Adrenal gland (tissue), 12 donors: ENCODE data around the gene CARS1. TPM values are rescaled to one million over a fixed set of nuclear protein-coding genes. Genes with fewer than 3 reads are reported as not detected.

ENCODE experiments used
- DNase-seq, 7 donors: peaks; one replicate each; pipeline ENCODE4 v3.0.0-alpha.2; 2019 to 2020
- H3K27ac ChIP-seq, 5 donors: fragments of 200-600 bp; sonication (generic) in 4 of 5; 1 replicate in 3 of 5; 2 replicates in 2 of 5; pipeline versions ENCODE4 v1.5.1 to v1.8.0; 2016 to 2020; ENCODE audit warnings: mild to moderate bottlenecking in 1 of 5
- H3K27me3 ChIP-seq: fragments of 200-600 bp; 2 replicates; pipeline ENCODE4 v1.8.0; 2021
- H3K36me3 ChIP-seq, 2 donors: fragments of 200-600 bp; replicated peaks in 1 of 2; 1 replicate in 1 of 2; 2 replicates in 1 of 2; pipeline versions ENCODE4 v1.5.1 to v1.8.0; 2018 to 2022
- H3K4me1 ChIP-seq, 2 donors: fragments of 200-600 bp; replicated peaks in 1 of 2; 1 replicate in 1 of 2; 2 replicates in 1 of 2; pipeline versions ENCODE4 v1.5.1 to v1.8.0; 2018 to 2021
- H3K4me3 ChIP-seq, 4 donors: fragments of 200-600 bp; sonication (generic) in 3 of 4; one replicate each; pipeline ENCODE4 v1.5.1; 2016 to 2018
- H3K9me3 ChIP-seq, 3 donors: fragments of 200-600 bp; sonication (generic) in 1 of 3; replicated peaks in 1 of 3; 1 replicate in 2 of 3; 2 replicates in 1 of 3; pipeline versions ENCODE4 v1.5.1 to v1.8.0; 2016 to 2021
- POLR2A ChIP-seq, 2 donors: fragments of 450-650 bp; IDR thresholded peaks; one replicate each; pipeline ENCODE4 v1.6.1; 2017; ENCODE audit warnings: antibody characterized with exemption in 2 of 2, mild to moderate bottlenecking in 2 of 2, moderate library complexity in 1 of 2
- WGBS, 4 donors: extraction: QIAGEN DNeasy Blood & Tissue Kit in 2 of 4; methylation state at CpG; one replicate each; pipeline versions ENCODE4 v1.1.5 to v1.1.7; 2013 to 2017; 5-methylcytosine and 5-hydroxymethylcytosine counted together
- intact Hi-C, 2 donors: fragments of 100-400 bp; cut with DNase I; formaldehyde crosslinking; loops; one replicate each; pipeline versions ENCODE4 v1.14.1 to v1.15.0; 2022 to 2023
- polyA plus RNA-seq, 3 donors: library from polyadenylated mRNA; stranded (reverse); fragments of 200-250 nt in 2 of 3; fragments of 350-450 nt in 1 of 3; fragmentation: Illumina TruSeq in 1 of 3; extraction: RNeasy Lipid Tissue Mini Kit (QIAGEN cat#74804) in 1 of 3; gene quantifications; one replicate each; pipeline ENCODE4 v1.2.3, GENCODE V29; 2013 to 2014
- small RNA-seq, 2 donors: library from RNA; depleted of rRNA; stranded (forward); fragments of <200 nt; gene quantifications; one replicate each; pipeline ENCODE3, GENCODE V24; 2016
- total RNA-seq, 9 donors: library from RNA; depleted of rRNA in 4 of 9; stranded (reverse); fragments of >200 nt in 4 of 9; fragments of 120-200 nt in 1 of 9; fragmentation: NEBNext Ultra II Directional in 1 of 9; extraction: Animal tissue kit (Norgen Biotek cat#: 25700) in 1 of 9; gene quantifications; one replicate each; pipeline versions ENCODE4 v1.1.0 to v1.2.4, GENCODE V29; 2013 to 2023
- TF ChIP-seq, protein P1 (sequence below), 6 experiments: fragments of 450-650 bp in 4 of 6; fragments of 200-600 bp in 2 of 6; sonication (generic) in 1 of 6; IDR thresholded peaks; 1 replicate in 5 of 6; 2 replicates in 1 of 6; pipeline versions ENCODE4 v1.5.1 to v1.8.0; 2016 to 2021; ENCODE audit warnings: antibody characterized with exemption in 6 of 6, mild to moderate bottlenecking in 2 of 6, moderate library complexity in 1 of 6
- donor health status: healthy with polysubstance abuse.
- donor health status: Bipolar disorder and iron deficiency.
- donor health status: DM: yes; HTN: yes; CAD: no.
- donor health status: DM: no; HTN: no; CAD: no.
- donor health status: DM: no; HTN: no; CAD: no.
- donor health status: DM: yes; HTN: yes; CAD: no.

The CARS1 gene
- total and polyA plus RNA-seq, 12 donors: 17.2 to 46.7 (median 31.5) TPM

DNA sequence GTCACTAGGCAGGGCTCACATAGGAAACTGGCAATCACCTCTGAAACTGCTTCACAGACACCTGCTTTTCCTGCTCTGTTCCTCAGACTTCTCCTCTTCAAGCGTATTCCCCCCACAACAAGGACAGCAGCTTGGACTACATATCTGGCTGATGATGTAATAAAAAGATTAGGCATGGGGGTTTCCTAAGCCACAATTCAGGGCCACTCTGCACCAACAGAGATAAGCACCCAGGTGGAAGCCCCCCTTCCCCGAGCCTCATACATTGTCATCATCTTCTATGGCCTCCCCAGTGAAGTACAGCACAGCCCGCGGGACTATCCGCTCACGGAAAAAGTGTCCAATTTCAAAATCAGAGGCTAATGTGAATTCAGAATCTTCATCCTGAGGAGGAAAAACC is 103.0 kb downstream of the CARS1 start:
- no peaks in the 10 kb centered on the region for H3K27me3 ChIP-seq
- intact Hi-C loops: no loop called here
- H3K4me1 ChIP-seq: no peaks in the 10 kb centered on the region
- no peaks in the 10 kb centered on the region for H3K9me3 ChIP-seq
- TF ChIP-seq, protein P1, sequence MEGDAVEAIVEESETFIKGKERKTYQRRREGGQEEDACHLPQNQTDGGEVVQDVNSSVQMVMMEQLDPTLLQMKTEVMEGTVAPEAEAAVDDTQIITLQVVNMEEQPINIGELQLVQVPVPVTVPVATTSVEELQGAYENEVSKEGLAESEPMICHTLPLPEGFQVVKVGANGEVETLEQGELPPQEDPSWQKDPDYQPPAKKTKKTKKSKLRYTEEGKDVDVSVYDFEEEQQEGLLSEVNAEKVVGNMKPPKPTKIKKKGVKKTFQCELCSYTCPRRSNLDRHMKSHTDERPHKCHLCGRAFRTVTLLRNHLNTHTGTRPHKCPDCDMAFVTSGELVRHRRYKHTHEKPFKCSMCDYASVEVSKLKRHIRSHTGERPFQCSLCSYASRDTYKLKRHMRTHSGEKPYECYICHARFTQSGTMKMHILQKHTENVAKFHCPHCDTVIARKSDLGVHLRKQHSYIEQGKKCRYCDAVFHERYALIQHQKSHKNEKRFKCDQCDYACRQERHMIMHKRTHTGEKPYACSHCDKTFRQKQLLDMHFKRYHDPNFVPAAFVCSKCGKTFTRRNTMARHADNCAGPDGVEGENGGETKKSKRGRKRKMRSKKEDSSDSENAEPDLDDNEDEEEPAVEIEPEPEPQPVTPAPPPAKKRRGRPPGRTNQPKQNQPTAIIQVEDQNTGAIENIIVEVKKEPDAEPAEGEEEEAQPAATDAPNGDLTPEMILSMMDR (IDR thresholded peaks at IDR 0.05): no peak
- no peak for TF ChIP-seq POLR2A (IDR thresholded peaks at IDR 0.05)
- H3K27ac ChIP-seq: no peak overlapping the region
- no peak for DNase-seq
- H3K4me3 ChIP-seq: no peak overlapping the region
- H3K36me3 ChIP-seq: peaks cover 0 to 94% of the 10 kb centered on the region in 2 donors
- 87 to 94% (median 90%) methylated on average over 6 of the region's 6 CpGs for WGBS, 4 donors

DNA sequence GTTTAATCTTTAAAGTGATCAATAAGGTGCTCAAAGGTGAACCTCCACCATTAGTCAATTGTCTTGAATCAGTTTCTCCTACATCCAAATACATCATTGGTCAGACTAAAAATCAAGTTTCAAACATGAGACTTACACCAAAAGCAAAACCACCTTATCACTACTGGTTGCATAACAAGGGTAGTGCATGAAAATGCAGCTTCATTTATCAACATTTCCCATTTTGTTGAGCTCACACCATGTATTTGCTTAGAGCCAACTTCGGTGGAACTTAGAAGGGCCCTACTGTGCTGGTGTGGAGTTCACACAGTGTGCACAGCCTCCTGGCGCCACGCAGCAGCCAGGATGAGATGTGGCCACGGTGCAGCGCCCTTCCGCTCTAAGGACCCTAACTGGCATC is 104.9 kb downstream of the CARS1 start:
- intact Hi-C loops: no loop called here
- H3K9me3 ChIP-seq: no peaks in the 10 kb centered on the region
- 72 to 81% (median 73%) methylated on average over 6 of the region's 6 CpGs for WGBS, 4 donors
- H3K4me3 ChIP-seq: no peak overlapping the region
- no peak for TF ChIP-seq POLR2A (IDR thresholded peaks at IDR 0.05)
- TF ChIP-seq, protein P1 (IDR thresholded peaks at IDR 0.05): no peak
- no peak for DNase-seq
- H3K27me3 ChIP-seq: no peaks in the 10 kb centered on the region
- H3K36me3 ChIP-seq: peaks cover 0 to 91% of the 10 kb centered on the region in 2 donors
- H3K27ac ChIP-seq: no peak overlapping the region
- no peaks in the 10 kb centered on the region for H3K4me1 ChIP-seq

DNA sequence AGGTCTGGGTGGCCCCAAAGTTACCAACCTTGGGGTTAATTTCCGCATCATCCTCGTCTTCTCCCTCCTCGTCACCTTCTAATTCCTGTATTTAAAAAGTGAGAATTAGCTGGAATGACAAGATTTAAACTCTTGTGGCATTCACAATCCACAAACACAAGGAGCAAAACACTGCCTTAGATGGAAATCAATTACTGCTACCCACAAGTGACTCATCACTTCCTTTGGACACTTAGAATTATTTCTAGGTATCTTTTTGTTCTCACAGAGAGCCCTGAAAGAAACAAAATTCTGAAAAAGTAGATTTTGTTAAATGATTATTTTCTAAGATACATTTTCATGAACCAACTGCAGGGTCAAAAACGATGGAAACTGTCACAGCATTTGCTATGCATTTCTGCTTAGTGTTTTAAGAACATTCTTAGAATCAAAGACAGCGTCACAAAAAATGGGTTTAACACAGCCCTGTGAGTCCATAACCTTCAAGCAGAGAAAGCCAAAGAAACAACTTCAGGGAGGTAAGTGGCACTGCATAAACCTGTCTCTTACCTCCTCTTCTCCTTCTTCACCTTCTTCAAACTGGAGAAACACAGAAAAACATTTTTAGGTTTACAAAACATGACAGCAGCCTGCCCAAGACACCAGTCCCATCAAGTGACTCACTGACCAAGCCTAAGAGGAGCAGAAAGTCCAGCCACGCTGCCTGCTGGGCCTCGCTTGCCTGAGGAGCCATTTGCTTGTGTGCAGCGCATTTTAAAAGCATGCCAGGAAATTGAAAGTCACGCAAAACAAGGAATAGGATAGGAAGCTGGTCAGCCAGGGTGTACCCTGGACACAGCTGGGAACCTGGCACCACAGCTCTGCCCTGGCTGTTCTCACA is 105.8 kb downstream of the CARS1 start:
- Histone ChIP-seq H3K36me3 (peaks cover 0 to 85% of the 10 kb centered on the region in 2 donors), H3K27ac (no peak overlapping the region), H3K27me3 (no peaks in the 10 kb centered on the region), H3K4me3 (no peak overlapping the region), H3K9me3 (no peaks in the 10 kb centered on the region), H3K4me1 (no peaks in the 10 kb centered on the region)
- 78 to 87% (median 84%) methylated on average over 9 of the region's 9 CpGs for WGBS, 4 donors
- TF ChIP-seq POLR2A (IDR thresholded peaks at IDR 0.05): no peak
- TF ChIP-seq, protein P1 (IDR thresholded peaks at IDR 0.05): no peak
- intact Hi-C loops: no loop called here
- DNase-seq: no peak

Small RNA genes within 50 kb of the gene (small RNA-seq; reads per million reads assigned to genes)
- 0 reads per million in 2 donors for gene RNU1-91P
- gene SNORA54: 7.4 to 13.3 reads per million in 2 donors

Other genes with a start within 250 kb of the CARS1 start
- 100 to 1,000 TPM in 8 of 9 donors, 10 to 100 TPM in 1; 32.8 to 817 (median 527) TPM for gene CDKN1C, start 171.6 kb downstream of the CARS1 start, total RNA-seq
- 100 to 1,000 TPM in 2 of 3 donors, 10 to 100 TPM in 1; 17.7 to 229 (median 152) TPM for gene CDKN1C, start 171.6 kb downstream of the CARS1 start, polyA plus RNA-seq
- gene PHLDA2, start 128.0 kb downstream of the CARS1 start, total RNA-seq: 1 to 10 TPM in 6 of 9 donors, under 1 TPM in 1, not detected in 2; 0.11 to 8.7 (median 2.1) TPM
- gene PHLDA2, start 128.0 kb downstream of the CARS1 start, polyA plus RNA-seq: 1 to 10 TPM in 2 of 3 donors, not detected in 1; 1.1 to 8.9 TPM
- gene NAP1L4, start 65.1 kb downstream of the CARS1 start, total RNA-seq: 100 to 1,000 TPM in 1 of 9 donors, 10 to 100 TPM in 8; 39.7 to 128 (median 79.5) TPM
- 100 to 1,000 TPM in 1 of 3 donors, 10 to 100 TPM in 2; 63.1 to 100 (median 80.3) TPM for gene NAP1L4, start 65.1 kb downstream of the CARS1 start, polyA plus RNA-seq
- 10 to 100 TPM in 8 of 9 donors, 1 to 10 TPM in 1; 3.1 to 29.3 (median 21.4) TPM for gene OSBPL5, start 107.9 kb upstream of the CARS1 start, total RNA-seq
- gene OSBPL5, start 107.9 kb upstream of the CARS1 start, polyA plus RNA-seq: 10 to 100 TPM in 2 of 3 donors, 1 to 10 TPM in 1; 2.7 to 30.6 (median 18.9) TPM
- not detected for gene MRGPRG, start 161.4 kb upstream of the CARS1 start, total RNA-seq
- not detected for gene MRGPRG, start 161.4 kb upstream of the CARS1 start, polyA plus RNA-seq
- gene MRGPRE, start 175.0 kb upstream of the CARS1 start, total RNA-seq: not detected
- gene MRGPRE, start 175.0 kb upstream of the CARS1 start, polyA plus RNA-seq: not detected